HepG2 (cell line): Measurements from ENCODE around the gene CHMP4B. TPM values are rescaled to one million over a fixed set of nuclear protein-coding genes. Genes with fewer than 3 reads are reported as not detected.

ENCODE experiments used
- ATAD3A ChIP-seq: sonication (generic); formaldehyde crosslinking; IDR thresholded peaks from 2 replicates; pipeline ENCODE4 v1.4.0; 2020; ENCODE audit warnings: missing genetic modification reagents
- GTF3A ChIP-seq: sonication (generic); formaldehyde crosslinking; conservative IDR thresholded peaks from 2 replicates; pipeline ENCODE4 v1.4.0; 2020; ENCODE audit warnings: mild to moderate bottlenecking, missing genetic modification reagents
- JUN ChIP-seq: sonication (generic); formaldehyde crosslinking; IDR thresholded peaks from 2 replicates; pipeline ENCODE4 v1.4.0; 2020; ENCODE audit warnings: mild to moderate bottlenecking, missing genetic modification reagents
- MED1 ChIP-seq: sonication (generic); formaldehyde crosslinking; IDR thresholded peaks from 2 replicates; pipeline ENCODE4 v1.4.0; 2020; ENCODE audit warnings: missing genetic modification reagents
- ZNF468 ChIP-seq: sonication (generic); formaldehyde crosslinking; IDR thresholded peaks from 2 replicates; pipeline ENCODE4 v1.8.0; 2022; ENCODE audit warnings: mild to moderate bottlenecking, moderate library complexity, missing genetic modification reagents
- ZNF501 ChIP-seq: sonication (generic); formaldehyde crosslinking; IDR thresholded peaks from 2 replicates; pipeline ENCODE4 v1.5.1; 2020; ENCODE audit warnings: mild to moderate bottlenecking, moderate library complexity, missing genetic modification reagents
- ZNF883 ChIP-seq: sonication (generic); formaldehyde crosslinking; IDR thresholded peaks from 2 replicates; pipeline ENCODE4 v1.5.1; 2020; ENCODE audit warnings: mild to moderate bottlenecking, missing genetic modification reagents; ENCODE audit errors: not compliant biosample characterization
- polyA plus RNA-seq, 8 experiments: library from polyadenylated mRNA; depleted of rRNA in 3 of 8; stranded (reverse) in 7 of 8; unstranded in 1 of 8; fragments of >200 nt; fragmentation: Illumina TruSeq in 4 of 8; extraction: Trizol in 4 of 8; gene quantifications; 2 replicates each; pipeline versions ENCODE4 v1.2.1 to v1.2.3, GENCODE V29; 2011 to 2016; ENCODE audit warnings: low read depth in 4 of 8, missing spikeins in 1 of 8, mixed read lengths in 1 of 8; ENCODE audit not compliant: insufficient read depth in 1 of 8
- total RNA-seq, 5 experiments: library from RNA; depleted of rRNA; stranded (reverse); fragments of >200 nt; fragmentation: Illumina TruSeq; extraction: Trizol; gene quantifications; 2 replicates each; pipeline ENCODE4 v1.2.3, GENCODE V29; 2016; ENCODE audit warnings: low read depth in 1 of 5
- TF ChIP-seq, protein P1 (sequence below): sonication (generic); formaldehyde crosslinking; IDR thresholded peaks from 2 replicates; pipeline ENCODE4 v1.4.0; 2020; ENCODE audit warnings: mild to moderate bottlenecking, missing genetic modification reagents
- TF ChIP-seq, protein P2 (sequence below): sonication (generic); formaldehyde crosslinking; IDR thresholded peaks from 2 replicates; pipeline ENCODE4 v1.5.0; 2020; ENCODE audit warnings: missing genetic modification reagents, mild to moderate bottlenecking, borderline replicate concordance
- TF ChIP-seq, protein P3 (sequence below): sonication (generic); formaldehyde crosslinking; IDR thresholded peaks from 2 replicates; pipeline ENCODE4 v1.4.0; 2020; ENCODE audit warnings: missing genetic modification reagents, mild to moderate bottlenecking, borderline replicate concordance

Gene CHMP4B
- total and polyA plus RNA-seq, 2 of the 13 experiments (the other 11 are each of a cell fraction or from before 2014, with no cell fraction given): 40.1 to 45.6 TPM

- TF ChIP-seq, protein P1, sequence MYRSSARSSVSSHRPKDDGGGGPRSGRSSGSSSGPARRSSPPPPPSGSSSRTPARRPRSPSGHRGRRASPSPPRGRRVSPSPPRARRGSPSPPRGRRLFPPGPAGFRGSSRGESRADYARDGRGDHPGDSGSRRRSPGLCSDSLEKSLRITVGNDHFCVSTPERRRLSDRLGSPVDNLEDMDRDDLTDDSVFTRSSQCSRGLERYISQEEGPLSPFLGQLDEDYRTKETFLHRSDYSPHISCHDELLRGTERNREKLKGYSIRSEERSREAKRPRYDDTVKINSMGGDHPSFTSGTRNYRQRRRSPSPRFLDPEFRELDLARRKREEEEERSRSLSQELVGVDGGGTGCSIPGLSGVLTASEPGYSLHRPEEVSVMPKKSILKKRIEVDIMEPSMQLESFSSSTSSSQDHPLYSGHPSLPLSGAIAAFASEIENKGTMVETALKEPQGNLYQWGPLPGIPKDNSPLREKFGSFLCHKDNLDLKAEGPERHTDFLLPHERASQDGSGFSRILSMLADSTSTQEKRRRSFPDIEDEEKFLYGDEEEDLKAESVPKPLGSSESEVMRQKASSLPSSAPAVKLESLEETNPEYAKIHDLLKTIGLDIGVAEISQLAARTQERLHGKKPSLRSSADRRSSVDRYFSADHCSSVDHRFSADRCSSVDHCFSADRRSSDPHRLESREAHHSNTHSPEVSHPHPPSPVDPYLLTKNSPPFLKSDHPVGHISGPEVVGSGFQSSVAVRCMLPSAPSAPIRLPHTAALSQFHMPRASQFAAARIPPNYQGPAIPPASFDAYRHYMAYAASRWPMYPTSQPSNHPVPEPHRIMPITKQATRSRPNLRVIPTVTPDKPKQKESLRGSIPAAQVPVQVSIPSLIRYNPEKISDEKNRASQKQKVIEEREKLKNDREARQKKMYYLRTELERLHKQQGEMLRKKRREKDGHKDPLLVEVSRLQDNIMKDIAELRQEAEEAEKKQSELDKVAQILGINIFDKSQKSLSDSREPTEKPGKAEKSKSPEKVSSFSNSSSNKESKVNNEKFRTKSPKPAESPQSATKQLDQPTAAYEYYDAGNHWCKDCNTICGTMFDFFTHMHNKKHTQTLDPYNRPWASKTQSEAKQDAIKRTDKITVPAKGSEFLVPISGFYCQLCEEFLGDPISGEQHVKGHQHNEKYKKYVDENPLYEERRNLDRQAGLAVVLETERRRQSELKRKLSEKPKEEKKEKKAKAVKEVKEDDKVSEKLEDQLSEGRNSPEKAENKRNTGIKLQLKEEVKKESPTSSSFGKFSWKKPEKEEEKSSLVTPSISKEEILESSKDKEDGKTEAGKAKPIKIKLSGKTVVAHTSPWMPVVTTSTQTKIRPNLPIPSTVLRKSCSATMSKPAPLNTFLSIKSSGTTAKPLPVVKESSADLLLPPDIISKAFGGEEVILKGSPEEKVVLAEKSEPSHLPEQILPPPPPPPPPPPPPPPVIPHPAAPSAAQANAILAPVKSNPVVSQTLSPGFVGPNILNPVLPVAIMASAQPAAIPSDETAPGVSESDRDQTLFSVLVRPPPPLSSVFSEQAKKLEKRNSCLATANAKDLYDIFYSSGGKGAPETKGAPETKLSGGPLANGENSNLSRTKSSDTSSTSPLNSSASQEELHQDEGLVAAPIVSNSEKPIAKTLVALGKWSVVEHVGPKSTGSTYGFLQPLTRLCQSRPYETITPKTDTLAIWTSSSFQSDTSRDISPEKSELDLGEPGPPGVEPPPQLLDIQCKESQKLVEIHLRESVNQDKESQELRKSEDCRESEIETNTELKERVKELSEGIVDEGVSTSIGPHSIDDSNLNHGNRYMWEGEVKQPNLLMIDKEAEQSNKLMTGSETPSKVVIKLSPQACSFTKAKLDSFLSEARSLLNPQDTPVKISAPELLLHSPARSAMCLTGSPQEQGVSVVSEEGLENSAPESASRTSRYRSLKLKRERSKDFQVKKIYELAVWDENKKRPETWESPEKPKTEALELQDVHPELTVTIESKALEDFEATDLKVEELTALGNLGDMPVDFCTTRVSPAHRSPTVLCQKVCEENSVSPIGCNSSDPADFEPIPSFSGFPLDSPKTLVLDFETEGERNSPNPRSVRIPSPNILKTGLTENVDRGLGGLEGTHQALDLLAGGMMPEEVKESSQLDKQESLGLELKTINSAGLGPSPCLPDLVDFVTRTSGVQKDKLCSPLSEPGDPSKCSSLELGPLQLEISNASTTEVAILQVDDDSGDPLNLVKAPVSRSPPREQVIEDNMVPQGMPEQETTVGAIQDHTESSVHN (CRISPR knock-in tag): no peak
- TF ChIP-seq ATAD3A (CRISPR knock-in tag): no peak
- no peak for TF ChIP-seq GTF3A
- no peak for TF ChIP-seq ZNF501 (CRISPR knock-in tag)
- TF ChIP-seq, protein P2, sequence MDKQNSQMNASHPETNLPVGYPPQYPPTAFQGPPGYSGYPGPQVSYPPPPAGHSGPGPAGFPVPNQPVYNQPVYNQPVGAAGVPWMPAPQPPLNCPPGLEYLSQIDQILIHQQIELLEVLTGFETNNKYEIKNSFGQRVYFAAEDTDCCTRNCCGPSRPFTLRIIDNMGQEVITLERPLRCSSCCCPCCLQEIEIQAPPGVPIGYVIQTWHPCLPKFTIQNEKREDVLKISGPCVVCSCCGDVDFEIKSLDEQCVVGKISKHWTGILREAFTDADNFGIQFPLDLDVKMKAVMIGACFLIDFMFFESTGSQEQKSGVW: no peak
- TF ChIP-seq ZNF468 (CRISPR knock-in tag): no peak
- no peak for TF ChIP-seq JUN (CRISPR knock-in tag)
- TF ChIP-seq MED1 (CRISPR knock-in tag): no peak
- TF ChIP-seq ZNF883 (CRISPR knock-in tag): no peak
- TF ChIP-seq, protein P3, sequence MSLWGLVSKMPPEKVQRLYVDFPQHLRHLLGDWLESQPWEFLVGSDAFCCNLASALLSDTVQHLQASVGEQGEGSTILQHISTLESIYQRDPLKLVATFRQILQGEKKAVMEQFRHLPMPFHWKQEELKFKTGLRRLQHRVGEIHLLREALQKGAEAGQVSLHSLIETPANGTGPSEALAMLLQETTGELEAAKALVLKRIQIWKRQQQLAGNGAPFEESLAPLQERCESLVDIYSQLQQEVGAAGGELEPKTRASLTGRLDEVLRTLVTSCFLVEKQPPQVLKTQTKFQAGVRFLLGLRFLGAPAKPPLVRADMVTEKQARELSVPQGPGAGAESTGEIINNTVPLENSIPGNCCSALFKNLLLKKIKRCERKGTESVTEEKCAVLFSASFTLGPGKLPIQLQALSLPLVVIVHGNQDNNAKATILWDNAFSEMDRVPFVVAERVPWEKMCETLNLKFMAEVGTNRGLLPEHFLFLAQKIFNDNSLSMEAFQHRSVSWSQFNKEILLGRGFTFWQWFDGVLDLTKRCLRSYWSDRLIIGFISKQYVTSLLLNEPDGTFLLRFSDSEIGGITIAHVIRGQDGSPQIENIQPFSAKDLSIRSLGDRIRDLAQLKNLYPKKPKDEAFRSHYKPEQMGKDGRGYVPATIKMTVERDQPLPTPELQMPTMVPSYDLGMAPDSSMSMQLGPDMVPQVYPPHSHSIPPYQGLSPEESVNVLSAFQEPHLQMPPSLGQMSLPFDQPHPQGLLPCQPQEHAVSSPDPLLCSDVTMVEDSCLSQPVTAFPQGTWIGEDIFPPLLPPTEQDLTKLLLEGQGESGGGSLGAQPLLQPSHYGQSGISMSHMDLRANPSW (CRISPR knock-in tag): no peak
These were observed 17.2 kb downstream of the CHMP4B start (continued) for GRCh38 chr20:33828326-33828844.
